Measurements from ENCODE around the gene TMEM218. TPM values are rescaled to one million over a fixed set of nuclear protein-coding genes. Genes with fewer than 3 reads are reported as not detected.

TMEM218 gene
- total and polyA plus RNA-seq, 10 of the 15 experiments (the other 5 are each of a cell fraction or from before 2014, with no cell fraction given), result 11.2 to 50.3 (median 28.8) TPM

DNA sequence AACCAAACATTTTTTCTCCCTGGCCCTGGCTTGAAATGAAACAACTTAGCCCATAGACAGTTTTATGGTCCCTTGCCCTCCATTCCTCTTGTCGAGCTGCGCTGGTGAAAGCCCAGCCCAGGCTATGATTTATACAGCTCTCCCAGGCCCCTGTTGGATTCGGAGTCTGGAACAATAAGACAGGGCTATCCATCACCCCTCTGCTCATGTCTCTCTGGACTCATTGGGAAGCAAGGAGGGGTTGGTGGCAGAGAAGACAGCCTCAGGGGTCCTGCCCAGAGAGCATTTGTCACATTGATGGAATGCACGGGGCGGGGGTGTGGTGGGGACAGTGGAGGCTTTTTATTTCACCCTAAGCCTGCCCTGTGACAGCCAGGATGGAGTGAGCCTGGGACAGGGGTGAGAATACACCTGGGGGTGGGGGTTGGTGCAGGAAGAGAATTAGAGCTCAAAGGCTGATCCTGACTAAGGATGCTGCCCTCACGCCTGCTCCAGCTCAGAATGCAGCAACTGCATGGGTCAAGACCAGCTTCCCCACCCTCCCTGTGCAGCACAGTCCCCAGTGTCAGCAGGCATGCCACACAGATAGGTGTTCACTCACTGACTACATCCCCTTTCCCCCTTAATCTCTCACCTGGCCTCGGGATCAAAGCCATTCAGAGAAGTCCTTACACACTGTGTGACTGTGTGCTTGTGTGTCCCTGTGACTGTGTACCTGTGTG is 43.1 kb upstream of the TMEM218 start:
- no peak for ATAC-seq
- no peaks in the 10 kb centered on the region for H4K20me1 ChIP-seq (ENCODE audit: control insufficient read depth, insufficient read depth)
- peaks cover 2% of the 10 kb centered on the region; the same call in 1 of the 3 replicates for H3K9me3 ChIP-seq (replicated peaks; ENCODE audit: control insufficient read depth, insufficient read depth, low read length)
- in situ Hi-C loops (cut with MboI), result no loop called here
- no peak for DNase-seq (ENCODE audit: low read depth, low spot score)
- ChIA-PET CTCF (interaction anchor here (1.0 kb wide), 1 partner anchor 277 kb away, joined by 3 read pairs; no protein-coding TSS in a partner anchor), SMC1A (ENCODE audit: uncharacterized antibody, unreplicated experiment) (no interaction called here), POLR2A (interaction anchor here (0.6 kb wide), 1 partner anchor 295 kb away, joined by 5 read pairs; no protein-coding TSS in a partner anchor), RAD21 (ENCODE audit: unreplicated experiment) (interaction anchor here (1.3 kb wide), 1 partner anchor 73 kb away, joined by 3 read pairs; no protein-coding TSS in a partner anchor)
- no peaks in the 10 kb centered on the region for H3K36me3 ChIP-seq (ENCODE audit: control insufficient read depth in 2 of 2, insufficient read depth in 2 of 2, low read length in 1 of 2)
- peaks cover 0 to 4% of the 10 kb centered on the region in 2 experiments; a peak in 2 of 4 replicates for H3K27me3 ChIP-seq (replicated peaks in 1 of 2; ENCODE audit: control insufficient read depth in 2 of 2, insufficient read depth in 2 of 2, low read length in 1 of 2)
- no peak overlapping the region for H2AFZ ChIP-seq (ENCODE audit: control insufficient read depth, low read depth, low read length)
- no peak for FAIRE-seq
- no peak overlapping the region for H3K27ac ChIP-seq (ENCODE audit: control insufficient read depth, insufficient read depth)
- intact Hi-C loops (cut with micrococcal nuclease; ENCODE audit: unreplicated experiment), result no loop called here
- no peak for TF ChIP-seq E4F1 (IDR thresholded peaks at IDR 0.05; ENCODE audit: borderline replicate concordance, partially characterized antibody)
- no peak for TF ChIP-seq TARDBP (IDR thresholded peaks at IDR 0.05; ENCODE audit: borderline replicate concordance)
- TF ChIP-seq FOS (IDR thresholded peaks at IDR 0.05; ENCODE audit: borderline replicate concordance, extremely low read depth, insufficient read length), result no peak
- TF ChIP-seq ESRRA (IDR thresholded peaks at IDR 0.05; ENCODE audit: low read length), result no peak
- TF ChIP-seq BCLAF1 (IDR thresholded peaks at IDR 0.05), result no peak
- TF ChIP-seq LARP7 (IDR thresholded peaks at IDR 0.05), result no peak
- TF ChIP-seq IRF4 (IDR thresholded peaks at IDR 0.05; ENCODE audit: low read depth, low read length), result no peak
- no peak for TF ChIP-seq IKZF2 (IDR thresholded peaks at IDR 0.05)
- no peak for TF ChIP-seq MEF2B (IDR thresholded peaks at IDR 0.05; ENCODE audit: partially characterized antibody, poor library complexity, severe bottlenecking)
- TF ChIP-seq CEBPZ (IDR thresholded peaks at IDR 0.05; ENCODE audit: low read depth, low read length), result no peak
- TF ChIP-seq CHD2 (IDR thresholded peaks at IDR 0.05; ENCODE audit: borderline replicate concordance, low read depth, low read length), result no peak
- no peak for TF ChIP-seq ATF3 (IDR thresholded peaks at IDR 0.05; ENCODE audit: borderline replicate concordance, extremely low read depth, low read depth, low read length)
- TF ChIP-seq PML (IDR thresholded peaks at IDR 0.05; ENCODE audit: low read length), result no peak
- 32% methylated on average over 7 of the region's 7 CpGs for WGBS (ENCODE audit: insufficient coverage, insufficient replicate concordance, low lambda C conversion rate, missing lambda C conversion rate)
- H3K9ac ChIP-seq (ENCODE audit: control insufficient read depth, insufficient read depth, low read length), result no peak overlapping the region
- BruUV-seq (replicated peaks), result no TSS peak
- no peak overlapping the region for H3K4me3 ChIP-seq
- no peaks in the 10 kb centered on the region for H3K79me2 ChIP-seq (ENCODE audit: control insufficient read depth, insufficient read depth, low read length)
- no peaks in the 10 kb centered on the region for H3K4me1 ChIP-seq (ENCODE audit: control insufficient read depth, insufficient read depth, low read length)
- H3K4me2 ChIP-seq (ENCODE audit: control insufficient read depth, insufficient read depth), result no peak overlapping the region
